ENCODE data around the gene ANAPC16. TPM values are rescaled to one million over a fixed set of nuclear protein-coding genes. Genes with fewer than 3 reads are reported as not detected.

Gene ANAPC16
- polyA plus RNA-seq, 2 of the 4 experiments (the other 2 are of a cell fraction): 75.1 to 165 TPM

DNA sequence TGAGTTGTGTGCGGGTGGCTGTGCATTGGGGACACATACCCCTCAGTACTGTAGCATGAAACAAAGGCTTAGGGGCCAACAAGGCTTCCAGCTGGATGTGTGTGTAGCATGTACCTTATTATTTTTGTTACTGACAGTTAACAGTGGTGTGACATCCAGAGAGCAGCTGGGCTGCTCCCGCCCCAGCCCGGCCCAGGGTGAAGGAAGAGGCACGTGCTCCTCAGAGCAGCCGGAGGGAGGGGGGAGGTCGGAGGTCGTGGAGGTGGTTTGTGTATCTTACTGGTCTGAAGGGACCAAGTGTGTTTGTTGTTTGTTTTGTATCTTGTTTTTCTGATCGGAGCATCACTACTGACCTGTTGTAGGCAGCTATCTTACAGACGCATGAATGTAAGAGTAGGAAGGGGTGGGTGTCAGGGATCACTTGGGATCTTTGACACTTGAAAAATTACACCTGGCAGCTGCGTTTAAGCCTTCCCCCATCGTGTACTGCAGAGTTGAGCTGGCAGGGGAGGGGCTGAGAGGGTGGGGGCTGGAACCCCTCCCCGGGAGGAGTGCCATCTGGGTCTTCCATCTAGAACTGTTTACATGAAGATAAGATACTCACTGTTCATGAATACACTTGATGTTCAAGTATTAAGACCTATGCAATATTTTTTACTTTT, 59.7 kb downstream of the ANAPC16 start:
- H3K4me1 ChIP-seq: peaks cover 58% of the 10 kb centered on the region
- TF ChIP-seq SMC3 (IDR thresholded peaks at IDR 0.05) (peak; percentile 10; the same call in 1 of the 3 replicates), NPAS2 (CRISPR knock-in tag; IDR thresholded peaks at IDR 0.05; ENCODE audit: borderline replicate concordance) (no peak), ELK1 (IDR thresholded peaks at IDR 0.05; ENCODE audit: low read depth, low read length) (no peak), HES2 (IDR thresholded peaks at IDR 0.05) (no peak), TP53 (CRISPR knock-in tag; IDR thresholded peaks at IDR 0.05) (no peak), ZFP36 (IDR thresholded peaks at IDR 0.05; ENCODE audit: borderline replicate concordance, partially characterized antibody) (no peak), CTCF (IDR thresholded peaks at IDR 0.05) (no peak), ZSCAN20 (CRISPR knock-in tag; IDR thresholded peaks at IDR 0.05) (no peak), HDAC2 (IDR thresholded peaks at IDR 0.05) (no peak), HEYL (CRISPR knock-in tag; IDR thresholded peaks at IDR 0.05) (0 out of 2 replicates have a peak, but pooled peaks have one; percentile 32), JUN (IDR thresholded peaks at IDR 0.05) (peak in 1 of 2 experiments; percentile 45; a peak in 3 of 5 replicates)
- TF ChIP-seq, protein P1, sequence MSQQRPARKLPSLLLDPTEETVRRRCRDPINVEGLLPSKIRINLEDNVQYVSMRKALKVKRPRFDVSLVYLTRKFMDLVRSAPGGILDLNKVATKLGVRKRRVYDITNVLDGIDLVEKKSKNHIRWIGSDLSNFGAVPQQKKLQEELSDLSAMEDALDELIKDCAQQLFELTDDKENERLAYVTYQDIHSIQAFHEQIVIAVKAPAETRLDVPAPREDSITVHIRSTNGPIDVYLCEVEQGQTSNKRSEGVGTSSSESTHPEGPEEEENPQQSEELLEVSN (IDR thresholded peaks at IDR 0.05; ENCODE audit: borderline replicate concordance, low read depth): peak; percentile 13; the same call in 1 of the 2 replicates
- TF ChIP-seq, protein P2, sequence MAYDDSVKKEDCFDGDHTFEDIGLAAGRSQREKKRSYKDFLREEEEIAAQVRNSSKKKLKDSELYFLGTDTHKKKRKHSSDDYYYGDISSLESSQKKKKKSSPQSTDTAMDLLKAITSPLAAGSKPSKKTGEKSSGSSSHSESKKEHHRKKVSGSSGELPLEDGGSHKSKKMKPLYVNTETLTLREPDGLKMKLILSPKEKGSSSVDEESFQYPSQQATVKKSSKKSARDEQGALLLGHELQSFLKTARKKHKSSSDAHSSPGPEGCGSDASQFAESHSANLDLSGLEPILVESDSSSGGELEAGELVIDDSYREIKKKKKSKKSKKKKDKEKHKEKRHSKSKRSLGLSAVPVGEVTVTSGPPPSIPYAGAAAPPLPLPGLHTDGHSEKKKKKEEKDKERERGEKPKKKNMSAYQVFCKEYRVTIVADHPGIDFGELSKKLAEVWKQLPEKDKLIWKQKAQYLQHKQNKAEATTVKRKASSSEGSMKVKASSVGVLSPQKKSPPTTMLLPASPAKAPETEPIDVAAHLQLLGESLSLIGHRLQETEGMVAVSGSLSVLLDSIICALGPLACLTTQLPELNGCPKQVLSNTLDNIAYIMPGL (CRISPR knock-in tag; IDR thresholded peaks at IDR 0.05; ENCODE audit: borderline replicate concordance): peak; percentile 36
- TF ChIP-seq, protein P3, sequence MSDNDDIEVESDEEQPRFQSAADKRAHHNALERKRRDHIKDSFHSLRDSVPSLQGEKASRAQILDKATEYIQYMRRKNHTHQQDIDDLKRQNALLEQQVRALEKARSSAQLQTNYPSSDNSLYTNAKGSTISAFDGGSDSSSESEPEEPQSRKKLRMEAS (IDR thresholded peaks at IDR 0.05): peak; percentile 49; the same call in 1 of the 2 replicates
- DNase-seq (ENCODE audit: low read depth in 1 of 2, low spot score in 1 of 2) (peak in 1 of 2 experiments; percentile 45), ATAC-seq (no peak), FAIRE-seq (no peak)
- peak overlapping the region; percentile 98 for H3K27ac ChIP-seq
- ChIA-PET POLR2A (interaction anchor here (0.5 to 6.8 kb wide), 21 partner anchors 12 to 404 kb away, joined by 3 to 197 read pairs (median 9); partner anchors contain the start of genes ANAPC16 and ASCC1), CTCF (interaction anchor here (0.6 to 8.9 kb wide), 33 partner anchors 8 to 744 kb away, joined by 3 to 94 read pairs (median 6); partner anchors contain the start of genes ANAPC16 and ASCC1)
- 3% methylated on average over 12 of the region's 12 CpGs for WGBS (ENCODE audit: missing lambda C conversion rate)
- no peaks in the 10 kb centered on the region for H3K9me3 ChIP-seq
- peak overlapping the region; percentile 84 for H3K4me3 ChIP-seq
- H3K4me2 ChIP-seq: peak overlapping the region; percentile 91

GRCh38 chr10:72276013-72276387, 60.2 kb downstream of the ANAPC16 start:
- Histone ChIP-seq H3K4me2 (peak overlapping the region; percentile 91), H3K27ac (peak overlapping the region; percentile 98), H3K9me3 (no peaks in the 10 kb centered on the region), H3K4me1 (peaks cover 54% of the 10 kb centered on the region), H3K4me3 (peak overlapping the region; percentile 84)
- FAIRE-seq (no peak), ATAC-seq (no peak), DNase-seq (ENCODE audit: low read depth in 1 of 2, low spot score in 1 of 2) (peak in 1 of 2 experiments; percentile 57)
- TF ChIP-seq POLR2A (IDR thresholded peaks at IDR 0.05; ENCODE audit: low read length): peak; percentile 65
- peak in 1 of 2 experiments; percentile 81; a peak in 2 of 5 replicates for TF ChIP-seq JUN (IDR thresholded peaks at IDR 0.05)
- TF ChIP-seq TFCP2L1 (CRISPR knock-in tag; IDR thresholded peaks at IDR 0.05): peak; percentile 91
- no peak for TF ChIP-seq JUNB (IDR thresholded peaks at IDR 0.05)
- TF ChIP-seq SREBF2 (IDR thresholded peaks at IDR 0.05): no peak
- TF ChIP-seq FOSL2 (IDR thresholded peaks at IDR 0.05): no peak
- TF ChIP-seq FOSL2 (CRISPR knock-in tag; IDR thresholded peaks at IDR 0.05): peak; percentile 61
- peak; percentile 43 for TF ChIP-seq BCL3 (IDR thresholded peaks at IDR 0.05)
- TF ChIP-seq MAFK (IDR thresholded peaks at IDR 0.05; ENCODE audit: partially characterized antibody): no peak
- TF ChIP-seq ZFP36 (IDR thresholded peaks at IDR 0.05; ENCODE audit: borderline replicate concordance, partially characterized antibody): no peak
- no peak for TF ChIP-seq POLR2AphosphoS2 (conservative IDR thresholded peaks at IDR 0.05; ENCODE audit: low read length)
- peak; percentile 80; the same call in 1 of the 2 replicates for TF ChIP-seq PBX3 (IDR thresholded peaks at IDR 0.05)
- peak; percentile 28; the same call in 1 of the 2 replicates for TF ChIP-seq TP53 (CRISPR knock-in tag; IDR thresholded peaks at IDR 0.05)
- POLR2A ChIA-PET: interaction anchor here (0.5 to 6.8 kb wide), 12 partner anchors 16 to 60 kb away, joined by 3 to 197 read pairs (median 10); partner anchors contain the start of genes ANAPC16 and ASCC1
- CTCF ChIA-PET: interaction anchor here (0.8 to 8.9 kb wide), 17 partner anchors 9 to 66 kb away, joined by 3 to 94 read pairs (median 15); no protein-coding TSS in a partner anchor
- WGBS (ENCODE audit: missing lambda C conversion rate): 11% methylated on average over 4 of the region's 4 CpGs

All from A549 (cell line).